Measurements from ENCODE around the gene SAMD7.

SAMD7 gene

DNA sequence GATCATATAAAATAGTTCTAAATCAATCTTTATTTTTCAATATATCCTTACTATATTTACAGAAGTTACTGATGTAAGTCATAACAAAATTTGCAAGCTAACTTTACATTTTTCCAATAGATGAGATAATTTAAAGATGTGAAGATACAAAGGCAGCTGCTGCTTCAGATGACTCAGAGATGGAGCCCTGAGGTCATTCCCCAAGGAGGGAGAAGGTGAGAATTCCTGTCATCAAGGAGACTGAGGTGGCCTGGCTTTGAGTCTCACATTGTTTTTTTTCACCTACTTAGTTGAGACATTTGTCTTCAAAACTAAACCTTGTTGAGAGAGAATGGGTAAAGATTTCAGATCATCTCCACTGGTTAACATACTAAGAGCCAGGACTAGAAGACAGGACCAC is 3.9 kb upstream of the SAMD7 start:
- TF ChIP-seq, protein P1, sequence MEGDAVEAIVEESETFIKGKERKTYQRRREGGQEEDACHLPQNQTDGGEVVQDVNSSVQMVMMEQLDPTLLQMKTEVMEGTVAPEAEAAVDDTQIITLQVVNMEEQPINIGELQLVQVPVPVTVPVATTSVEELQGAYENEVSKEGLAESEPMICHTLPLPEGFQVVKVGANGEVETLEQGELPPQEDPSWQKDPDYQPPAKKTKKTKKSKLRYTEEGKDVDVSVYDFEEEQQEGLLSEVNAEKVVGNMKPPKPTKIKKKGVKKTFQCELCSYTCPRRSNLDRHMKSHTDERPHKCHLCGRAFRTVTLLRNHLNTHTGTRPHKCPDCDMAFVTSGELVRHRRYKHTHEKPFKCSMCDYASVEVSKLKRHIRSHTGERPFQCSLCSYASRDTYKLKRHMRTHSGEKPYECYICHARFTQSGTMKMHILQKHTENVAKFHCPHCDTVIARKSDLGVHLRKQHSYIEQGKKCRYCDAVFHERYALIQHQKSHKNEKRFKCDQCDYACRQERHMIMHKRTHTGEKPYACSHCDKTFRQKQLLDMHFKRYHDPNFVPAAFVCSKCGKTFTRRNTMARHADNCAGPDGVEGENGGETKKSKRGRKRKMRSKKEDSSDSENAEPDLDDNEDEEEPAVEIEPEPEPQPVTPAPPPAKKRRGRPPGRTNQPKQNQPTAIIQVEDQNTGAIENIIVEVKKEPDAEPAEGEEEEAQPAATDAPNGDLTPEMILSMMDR (IDR thresholded peaks at IDR 0.05; ENCODE audit: extremely low read depth, insufficient read depth, missing control alignments): no peak
- in situ Hi-C loops (cut with MboI; ENCODE audit: low pct_unique_long_range_greater_than_20kb, low sequenced_read_pairs, unreplicated experiment): no loop called here
- DNase-seq (ENCODE audit: low spot score): no peak

DNA sequence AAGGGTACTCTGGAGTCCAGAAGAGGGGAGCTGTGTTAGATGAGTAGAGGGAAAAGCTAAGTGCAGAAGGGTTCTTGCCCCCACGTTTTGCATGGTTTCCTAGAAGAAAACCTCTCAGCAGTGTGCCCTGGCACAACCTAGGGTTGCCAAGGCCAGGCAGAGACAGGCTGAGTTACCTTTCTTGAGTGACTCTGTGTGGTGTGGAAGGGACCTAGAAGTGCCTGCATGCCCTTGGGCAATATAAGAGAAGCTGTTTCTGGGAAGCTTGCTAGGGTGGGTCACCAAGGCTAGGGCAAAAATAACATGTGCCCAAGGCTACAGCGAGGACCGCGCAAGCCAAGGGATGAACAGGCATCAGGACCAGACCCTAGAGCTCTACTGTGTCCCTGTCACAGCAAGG is 3.4 kb upstream of the SAMD7 start:
- no peak for DNase-seq (ENCODE audit: low spot score)
- TF ChIP-seq, protein P1 (IDR thresholded peaks at IDR 0.05; ENCODE audit: extremely low read depth, insufficient read depth, missing control alignments): no peak
- in situ Hi-C loops (cut with MboI; ENCODE audit: low pct_unique_long_range_greater_than_20kb, low sequenced_read_pairs, unreplicated experiment): no loop called here

DNA sequence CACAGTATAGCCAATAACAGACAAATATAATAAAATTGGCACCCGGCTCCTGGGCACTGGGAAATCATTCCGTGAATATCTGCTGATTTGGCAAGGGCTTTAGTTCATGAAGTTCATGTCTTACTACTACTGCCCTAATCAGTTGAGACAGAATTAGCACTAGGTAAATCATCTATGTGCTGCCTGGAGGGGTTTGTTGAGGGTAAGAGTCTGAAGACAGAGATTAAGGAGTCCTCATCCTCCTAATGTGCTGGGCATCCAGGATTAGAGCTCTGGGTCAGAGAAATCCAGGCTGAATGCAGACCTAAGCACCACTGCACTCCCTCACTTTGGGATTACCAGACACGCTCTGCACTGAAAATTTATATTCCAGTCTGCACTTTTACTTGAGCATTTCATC is 2.0 kb downstream of the SAMD7 start:
- TF ChIP-seq, protein P1 (IDR thresholded peaks at IDR 0.05; ENCODE audit: extremely low read depth, insufficient read depth, missing control alignments): no peak
- no peak for DNase-seq (ENCODE audit: low spot score)
- in situ Hi-C loops (cut with MboI; ENCODE audit: low pct_unique_long_range_greater_than_20kb, low sequenced_read_pairs, unreplicated experiment): no loop called here

DNA sequence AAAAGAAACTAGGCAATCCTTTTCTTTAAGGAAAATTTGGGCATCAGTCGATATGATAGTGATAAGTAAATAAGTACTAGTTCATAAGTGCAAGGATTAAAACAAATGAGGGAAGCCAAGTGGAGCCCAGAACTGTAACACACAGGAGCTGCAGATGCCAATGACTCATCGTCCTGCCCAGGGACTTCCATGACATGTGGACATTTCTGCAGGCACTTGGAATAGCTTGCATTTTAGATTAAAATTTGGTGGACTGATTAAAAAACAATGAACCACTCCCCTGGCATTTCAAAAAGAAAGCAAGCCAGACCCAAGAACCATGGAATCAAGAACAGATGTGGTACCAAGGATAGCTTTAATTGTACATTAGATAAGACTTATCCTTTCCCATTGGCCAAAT is 2.9 kb downstream of the SAMD7 start:
- DNase-seq (ENCODE audit: low spot score): no peak
- TF ChIP-seq, protein P1 (IDR thresholded peaks at IDR 0.05; ENCODE audit: extremely low read depth, insufficient read depth, missing control alignments): no peak
- in situ Hi-C loops (cut with MboI; ENCODE audit: low pct_unique_long_range_greater_than_20kb, low sequenced_read_pairs, unreplicated experiment): no loop called here

DNA sequence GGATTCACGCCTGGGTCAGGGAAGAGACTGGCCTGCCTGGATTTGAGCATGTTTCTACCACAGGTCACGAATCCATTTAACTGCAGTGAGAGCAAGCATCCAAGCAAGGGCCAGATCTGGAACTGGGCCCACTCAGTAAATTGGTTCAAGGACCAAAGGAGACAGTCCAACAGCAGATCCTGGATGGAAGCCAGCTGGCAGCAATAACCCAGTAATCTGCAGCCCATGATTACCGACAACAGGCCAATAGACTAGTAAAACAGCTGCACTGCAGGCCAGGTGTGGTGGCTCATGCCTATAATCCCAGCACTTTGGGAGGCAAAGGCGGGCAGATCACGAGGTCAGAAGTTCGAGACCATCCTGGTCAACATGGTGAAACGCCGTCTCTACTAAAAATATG is 11.8 kb downstream of the SAMD7 start:
- TF ChIP-seq, protein P1 (IDR thresholded peaks at IDR 0.05; ENCODE audit: extremely low read depth, insufficient read depth, missing control alignments): no peak
- in situ Hi-C loops (cut with MboI; ENCODE audit: low pct_unique_long_range_greater_than_20kb, low sequenced_read_pairs, unreplicated experiment): no loop called here
- DNase-seq (ENCODE audit: low spot score): no peak

DNA sequence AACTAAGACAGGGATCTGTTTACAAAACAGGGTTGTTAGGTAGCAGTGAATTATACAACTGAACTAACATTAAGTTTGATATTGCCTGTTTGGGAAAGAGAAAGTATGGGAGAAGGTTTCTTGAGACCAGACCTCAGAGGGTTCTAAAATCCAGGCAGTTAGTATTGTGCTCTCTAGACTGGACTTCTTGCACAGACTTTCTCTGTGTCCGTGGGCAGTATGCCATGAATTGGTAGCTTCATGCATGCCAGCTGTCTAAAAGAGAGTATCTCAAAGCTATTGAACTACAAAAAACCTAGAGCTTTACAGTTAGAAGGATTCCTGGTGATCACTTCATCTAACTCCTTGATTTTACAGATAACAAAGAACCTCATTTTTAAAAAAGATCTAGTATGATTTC is 12.5 kb downstream of the SAMD7 start:
- in situ Hi-C loops (cut with MboI; ENCODE audit: low pct_unique_long_range_greater_than_20kb, low sequenced_read_pairs, unreplicated experiment): no loop called here
- DNase-seq (ENCODE audit: low spot score): no peak

More for the DNA sequence above, 12.5 kb downstream of the SAMD7 start:
- TF ChIP-seq, protein P1 (IDR thresholded peaks at IDR 0.05; ENCODE audit: extremely low read depth, insufficient read depth, missing control alignments): no peak

Measured in GM13977 (cell line).